Measurements from ENCODE around the gene ETNK1. TPM values are rescaled to one million over a fixed set of nuclear protein-coding genes. Genes with fewer than 3 reads are reported as not detected.

Gene ETNK1
- polyA plus RNA-seq, 1 of the 3 experiments (the other 2 are of a cell fraction): 7.9 TPM

DNA sequence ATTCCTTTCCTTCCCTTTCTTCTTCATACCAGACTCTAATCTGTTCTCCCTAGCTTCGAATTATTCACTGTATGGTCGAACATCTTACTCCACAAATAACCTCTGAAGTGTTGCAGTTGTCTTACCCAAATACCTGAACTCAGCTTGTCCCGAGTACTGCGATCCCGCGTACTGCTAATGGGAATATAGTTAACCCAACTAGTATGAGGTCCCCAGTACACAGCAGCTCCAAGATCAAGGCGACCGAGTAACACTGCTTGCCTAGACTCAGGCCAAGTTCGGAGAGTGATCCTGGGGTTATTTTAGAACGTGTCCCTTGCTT lies 462 bp upstream of the ETNK1 start:
- Histone ChIP-seq H2AFZ (ENCODE audit: low read depth) (peak overlapping the region; percentile 99), H3F3A (replicated peaks; ENCODE audit: insufficient read depth) (no peaks in the 10 kb centered on the region), H3K27ac (ENCODE audit: low read depth in 2 of 2, low read length in 1 of 2) (peak overlapping the region; percentile 88 to 93), H3K9me3 (no peaks in the 10 kb centered on the region), H3K4me3 (ENCODE audit: low read depth in 2 of 2, low read length in 1 of 2) (peak overlapping the region; percentile 78 to 99), H3K9ac (peak overlapping the region; percentile 84), H4K20me1 (ENCODE audit: insufficient read depth) (no peaks in the 10 kb centered on the region), H3K79me2 (ENCODE audit: insufficient read depth) (peaks cover 45% of the 10 kb centered on the region), H3K4me1 (ENCODE audit: control insufficient read depth in 1 of 2, insufficient read depth in 2 of 2, low read depth in 1 of 2, low read length in 1 of 2) (peaks cover 4 to 8% of the 10 kb centered on the region in 2 experiments; a peak in 3 of 4 replicates), H3K27me3 (ENCODE audit: insufficient read depth) (no peaks in the 10 kb centered on the region), H3K4me2 (peak overlapping the region; percentile 98), H3K36me3 (replicated peaks in 1 of 2; ENCODE audit: control insufficient read depth in 1 of 2, insufficient read depth in 2 of 2, low read length in 1 of 2) (no peaks in the 10 kb centered on the region), H3K9me2 (no peaks in the 10 kb centered on the region)
- 57% methylated on average over 10 of the region's 10 CpGs for WGBS (ENCODE audit: low lambda C conversion rate)
- ChIA-PET POLR2A (interaction anchor here (0.6 to 2.1 kb wide), 5 partner anchors 9 to 289 kb away, joined by 3 to 12 read pairs (median 4); partner anchors contain the start of gene C2CD5), CTCF (no interaction called here)
- TF ChIP-seq ELF1 (IDR thresholded peaks at IDR 0.05) (no peak), RXRA (IDR thresholded peaks at IDR 0.05; ENCODE audit: borderline replicate concordance, low read depth) (no peak), CHD2 (IDR thresholded peaks at IDR 0.05; ENCODE audit: low read length, partially characterized antibody) (no peak), NFIC (IDR thresholded peaks at IDR 0.05; ENCODE audit: borderline replicate concordance) (no peak), SMC3 (IDR thresholded peaks at IDR 0.05; ENCODE audit: low read depth, low read length) (no peak), RFX5 (IDR thresholded peaks at IDR 0.05; ENCODE audit: low read length) (no peak)
- TF ChIP-seq, protein P1, sequence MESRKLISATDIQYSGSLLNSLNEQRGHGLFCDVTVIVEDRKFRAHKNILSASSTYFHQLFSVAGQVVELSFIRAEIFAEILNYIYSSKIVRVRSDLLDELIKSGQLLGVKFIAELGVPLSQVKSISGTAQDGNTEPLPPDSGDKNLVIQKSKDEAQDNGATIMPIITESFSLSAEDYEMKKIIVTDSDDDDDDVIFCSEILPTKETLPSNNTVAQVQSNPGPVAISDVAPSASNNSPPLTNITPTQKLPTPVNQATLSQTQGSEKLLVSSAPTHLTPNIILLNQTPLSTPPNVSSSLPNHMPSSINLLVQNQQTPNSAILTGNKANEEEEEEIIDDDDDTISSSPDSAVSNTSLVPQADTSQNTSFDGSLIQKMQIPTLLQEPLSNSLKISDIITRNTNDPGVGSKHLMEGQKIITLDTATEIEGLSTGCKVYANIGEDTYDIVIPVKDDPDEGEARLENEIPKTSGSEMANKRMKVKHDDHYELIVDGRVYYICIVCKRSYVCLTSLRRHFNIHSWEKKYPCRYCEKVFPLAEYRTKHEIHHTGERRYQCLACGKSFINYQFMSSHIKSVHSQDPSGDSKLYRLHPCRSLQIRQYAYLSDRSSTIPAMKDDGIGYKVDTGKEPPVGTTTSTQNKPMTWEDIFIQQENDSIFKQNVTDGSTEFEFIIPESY (IDR thresholded peaks at IDR 0.05; ENCODE audit: borderline replicate concordance, low read depth): no peak
- no peak for DNase-seq

DNA sequence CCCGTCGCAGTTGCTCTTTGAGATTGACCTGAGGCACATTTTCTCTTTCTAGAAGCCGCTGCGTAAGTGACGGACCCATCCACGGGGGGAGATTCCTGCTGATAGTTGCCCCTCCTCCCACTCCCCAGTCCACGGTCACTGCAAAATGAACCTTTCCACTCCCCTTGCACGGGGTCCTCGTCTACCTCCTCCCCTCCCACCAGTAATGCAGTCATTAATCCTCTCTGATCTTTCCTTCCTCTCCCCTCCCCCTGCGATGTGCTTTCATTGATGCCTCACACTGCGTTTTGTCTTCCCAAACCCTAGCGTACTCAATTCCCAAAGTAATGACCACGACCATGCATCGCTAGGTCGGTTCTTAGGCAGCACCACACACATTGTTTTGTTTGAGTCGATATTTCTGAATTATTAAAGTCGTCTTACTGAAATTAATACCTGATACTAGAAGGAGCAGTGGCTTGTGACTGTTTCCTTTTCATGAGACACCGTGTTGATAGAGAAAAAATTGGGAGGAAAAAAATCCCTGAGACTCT lies 857 bp downstream of the ETNK1 start:
- peak; percentile 12 for TF ChIP-seq CHD2 (IDR thresholded peaks at IDR 0.05; ENCODE audit: low read length, partially characterized antibody)
- 0 out of 2 replicates have a peak, but pooled peaks have one; percentile 8 for TF ChIP-seq FOXJ3 (CRISPR knock-in tag; IDR thresholded peaks at IDR 0.05)
- TF ChIP-seq FOXM1 (IDR thresholded peaks at IDR 0.05; ENCODE audit: low read depth): no peak
- Histone ChIP-seq H4K20me1 (ENCODE audit: insufficient read depth) (no peaks in the 10 kb centered on the region), H3K9me3 (no peaks in the 10 kb centered on the region), H3K36me3 (replicated peaks in 1 of 2; ENCODE audit: control insufficient read depth in 1 of 2, insufficient read depth in 2 of 2, low read length in 1 of 2) (no peaks in the 10 kb centered on the region), H3K79me2 (ENCODE audit: insufficient read depth) (peaks cover 56% of the 10 kb centered on the region), H3K9ac (peak overlapping the region; percentile 84), H3K4me1 (ENCODE audit: control insufficient read depth in 1 of 2, insufficient read depth in 2 of 2, low read depth in 1 of 2, low read length in 1 of 2) (peaks cover 4 to 8% of the 10 kb centered on the region in 2 experiments; a peak in 3 of 4 replicates), H3K27ac (ENCODE audit: low read depth in 2 of 2, low read length in 1 of 2) (peak overlapping the region; percentile 88 to 93), H2AFZ (ENCODE audit: low read depth) (peak overlapping the region; percentile 99), H3F3A (replicated peaks; ENCODE audit: insufficient read depth) (no peaks in the 10 kb centered on the region), H3K4me2 (peak overlapping the region; percentile 98), H3K9me2 (no peaks in the 10 kb centered on the region), H3K27me3 (ENCODE audit: insufficient read depth) (no peaks in the 10 kb centered on the region), H3K4me3 (ENCODE audit: low read depth in 2 of 2, low read length in 1 of 2) (peak overlapping the region; percentile 78 to 99)
- POLR2A ChIA-PET: interaction anchor here (2.1 kb wide), 1 partner anchor 82 kb away, joined by 12 read pairs; the partner anchor contains the start of gene C2CD5
- CTCF ChIA-PET: interaction anchor here (0.9 kb wide), 1 partner anchor 45 kb away, joined by 3 read pairs; no protein-coding TSS in a partner anchor
- DNase-seq: peak; percentile 59
- under 1% methylated on average over 18 of the region's 18 CpGs for WGBS (ENCODE audit: low lambda C conversion rate)

DNA sequence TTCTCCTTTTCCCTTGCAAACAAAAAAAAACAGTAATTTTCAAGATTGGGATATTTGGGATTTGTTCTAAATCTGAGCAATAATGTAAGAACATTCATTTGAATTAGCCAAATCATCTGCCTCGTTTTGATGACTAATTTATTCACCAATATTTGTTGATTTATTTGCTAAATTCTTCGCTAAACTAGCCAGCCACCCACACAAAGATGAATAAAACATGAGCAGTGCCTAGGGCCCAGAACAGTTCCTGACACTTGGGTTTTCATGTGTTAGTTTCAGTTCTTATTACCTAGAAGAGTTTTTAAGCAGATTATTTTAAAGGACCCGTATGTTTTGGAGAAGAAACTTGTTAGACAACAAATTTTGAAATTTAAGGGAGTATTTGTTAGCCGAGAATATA lies 1.4 kb downstream of the ETNK1 start:
- ChIA-PET CTCF (no interaction called here), POLR2A (no interaction called here)
- H3K9me3 ChIP-seq: no peaks in the 10 kb centered on the region
- 16% methylated on average over 4 of the region's 4 CpGs for WGBS (ENCODE audit: low lambda C conversion rate)
- no peak for DNase-seq
- H2AFZ ChIP-seq (ENCODE audit: low read depth): peak overlapping the region; percentile 99; the same call in 1 of the 2 replicates
- H3K27ac ChIP-seq (ENCODE audit: low read depth in 2 of 2, low read length in 1 of 2): peak overlapping the region in 1 of 2 experiments; percentile 88; a peak in 3 of 4 replicates
- H3K9me2 ChIP-seq: no peaks in the 10 kb centered on the region
- H3K4me2 ChIP-seq: peak overlapping the region; percentile 98
- peak overlapping the region; percentile 84 for H3K9ac ChIP-seq
- no peaks in the 10 kb centered on the region for H3F3A ChIP-seq (replicated peaks; ENCODE audit: insufficient read depth)
- H3K27me3 ChIP-seq (ENCODE audit: insufficient read depth): no peaks in the 10 kb centered on the region
- peaks cover 58% of the 10 kb centered on the region for H3K79me2 ChIP-seq (ENCODE audit: insufficient read depth)
- H3K4me1 ChIP-seq (ENCODE audit: control insufficient read depth in 1 of 2, insufficient read depth in 2 of 2, low read depth in 1 of 2, low read length in 1 of 2): peaks cover 4 to 8% of the 10 kb centered on the region in 2 experiments; a peak in 3 of 4 replicates
- peaks cover 0 to 2% of the 10 kb centered on the region in 2 experiments for H3K36me3 ChIP-seq (replicated peaks in 1 of 2; ENCODE audit: control insufficient read depth in 1 of 2, insufficient read depth in 2 of 2, low read length in 1 of 2)
- H4K20me1 ChIP-seq (ENCODE audit: insufficient read depth): no peaks in the 10 kb centered on the region
- H3K4me3 ChIP-seq (ENCODE audit: low read depth in 2 of 2, low read length in 1 of 2): peak overlapping the region; percentile 78 to 99
- TF ChIP-seq, protein P2, sequence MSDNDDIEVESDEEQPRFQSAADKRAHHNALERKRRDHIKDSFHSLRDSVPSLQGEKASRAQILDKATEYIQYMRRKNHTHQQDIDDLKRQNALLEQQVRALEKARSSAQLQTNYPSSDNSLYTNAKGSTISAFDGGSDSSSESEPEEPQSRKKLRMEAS (IDR thresholded peaks at IDR 0.05; ENCODE audit: low read depth): no peak
- TF ChIP-seq EP300 (IDR thresholded peaks at IDR 0.05; ENCODE audit: borderline replicate concordance in 1 of 2, low read depth in 1 of 2, low read length in 1 of 2): no peak
- no peak for TF ChIP-seq TEAD4 (IDR thresholded peaks at IDR 0.05; ENCODE audit: borderline replicate concordance, insufficient read depth)
- no peak for TF ChIP-seq RAD21 (IDR thresholded peaks at IDR 0.05; ENCODE audit: low read length)
- no peak for TF ChIP-seq EZH2phosphoT487 (IDR thresholded peaks at IDR 0.05; ENCODE audit: borderline replicate concordance, low read depth)
- no peak for TF ChIP-seq GATA2 (CRISPR knock-in tag; IDR thresholded peaks at IDR 0.05)
- no peak for TF ChIP-seq JUND (IDR thresholded peaks at IDR 0.05)
- no peak for TF ChIP-seq CHD2 (IDR thresholded peaks at IDR 0.05; ENCODE audit: low read length, partially characterized antibody)
- TF ChIP-seq, protein P3, sequence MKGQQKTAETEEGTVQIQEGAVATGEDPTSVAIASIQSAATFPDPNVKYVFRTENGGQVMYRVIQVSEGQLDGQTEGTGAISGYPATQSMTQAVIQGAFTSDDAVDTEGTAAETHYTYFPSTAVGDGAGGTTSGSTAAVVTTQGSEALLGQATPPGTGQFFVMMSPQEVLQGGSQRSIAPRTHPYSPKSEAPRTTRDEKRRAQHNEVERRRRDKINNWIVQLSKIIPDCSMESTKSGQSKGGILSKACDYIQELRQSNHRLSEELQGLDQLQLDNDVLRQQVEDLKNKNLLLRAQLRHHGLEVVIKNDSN (IDR thresholded peaks at IDR 0.05; ENCODE audit: borderline replicate concordance, low read depth): no peak
- TF ChIP-seq TCF12 (IDR thresholded peaks at IDR 0.05): no peak
- no peak for TF ChIP-seq FOSL2 (IDR thresholded peaks at IDR 0.05; ENCODE audit: borderline replicate concordance, low read depth)

Measured in SK-N-SH (cell line).